Measurements from ENCODE around the gene TCERG1L.
"Not testable (repeated sequence)": the region's sequence is repeated elsewhere in the genome, so short reads cannot be mapped to it uniquely, and the experiment has no call there.

The TCERG1L gene

DNA sequence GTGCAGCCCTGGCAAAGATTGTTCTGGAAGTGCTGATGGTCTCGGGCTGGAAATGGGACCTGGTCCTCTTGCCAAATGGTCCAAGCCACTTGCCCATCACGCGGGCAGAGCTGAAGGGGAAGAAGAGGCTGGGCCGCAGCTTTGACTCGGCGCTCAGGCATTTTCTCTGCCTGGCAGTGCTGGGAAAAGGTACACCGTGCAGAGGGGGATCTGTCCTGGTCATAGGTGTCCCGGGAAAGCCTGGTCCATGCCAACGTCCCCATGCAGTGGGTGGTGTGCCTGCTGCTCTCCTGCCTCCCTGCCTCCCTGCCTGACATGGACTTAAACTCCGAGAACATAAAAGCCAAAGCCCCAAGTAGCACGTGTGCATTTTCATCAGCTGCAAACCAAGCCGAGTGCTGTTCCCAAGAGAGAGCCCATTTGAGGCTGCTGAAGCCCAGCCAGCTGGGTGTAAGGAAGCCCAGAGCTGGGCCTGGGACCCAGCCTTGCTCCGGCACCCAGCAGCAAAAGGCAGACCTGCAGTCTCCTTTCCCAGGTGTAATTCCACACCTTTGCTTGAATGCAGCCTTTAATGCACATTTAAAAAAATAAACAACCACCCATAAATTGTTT lies 72.7 kb downstream of the TCERG1L start:
- intact Hi-C loops (cut with DNase I), result no loop called here
- no peak for DNase-seq

DNA sequence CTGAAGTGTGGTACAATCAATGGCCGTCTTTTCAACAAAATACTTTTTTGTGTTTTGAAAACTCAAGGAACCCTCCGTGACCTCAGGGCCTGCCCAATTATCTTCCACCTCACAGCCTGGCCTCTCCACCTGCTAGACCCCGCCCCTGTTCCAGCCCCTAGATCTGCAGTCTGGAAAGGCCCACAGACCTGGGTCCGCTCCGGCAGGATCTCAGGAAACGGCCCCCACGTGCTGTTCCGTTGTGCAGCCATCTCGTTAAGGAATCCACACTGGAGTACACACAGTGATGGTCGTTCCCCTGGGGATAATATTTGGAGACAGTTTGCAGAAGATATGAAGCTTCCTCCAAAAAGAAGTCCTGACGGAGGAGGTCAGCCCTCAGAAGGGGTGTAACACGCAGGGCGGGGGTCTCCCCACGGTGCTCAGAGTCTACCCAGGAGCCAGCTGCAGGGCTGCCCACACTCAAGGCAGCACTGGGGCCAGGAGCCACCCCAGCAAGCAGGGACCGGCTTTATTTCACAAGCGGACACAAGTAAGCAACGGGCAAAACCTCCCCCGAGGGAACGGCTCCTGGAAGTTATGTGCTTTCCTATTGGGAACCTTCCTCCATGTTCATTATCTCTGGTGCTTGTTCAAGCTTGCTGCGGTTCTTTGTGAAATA lies 73.4 kb downstream of the TCERG1L start:
- DNase-seq, result no peak
- intact Hi-C loops (cut with DNase I), result no loop called here

DNA sequence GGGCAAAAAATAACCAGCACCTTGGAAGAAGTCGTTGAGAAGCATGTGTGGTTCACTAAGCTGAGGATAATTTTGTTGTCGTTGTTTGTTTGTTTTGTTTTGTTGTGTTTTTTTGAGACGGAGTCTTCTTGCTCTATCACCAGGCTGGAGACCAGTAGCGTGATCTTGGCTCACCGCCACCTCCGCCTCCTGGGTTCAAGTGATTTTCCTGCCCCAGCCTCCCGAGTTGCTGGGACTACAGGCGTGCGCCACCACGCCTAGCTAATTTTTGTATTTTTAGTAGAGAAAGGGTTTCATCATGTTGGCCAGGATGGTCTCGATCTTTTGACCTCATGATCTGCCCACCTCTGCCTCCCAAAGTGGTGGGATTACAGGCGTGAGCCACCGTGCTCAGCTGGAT lies 76.9 kb downstream of the TCERG1L start:
- DNase-seq; intact Hi-C loops (cut with DNase I): not testable (repeated sequence)

DNA sequence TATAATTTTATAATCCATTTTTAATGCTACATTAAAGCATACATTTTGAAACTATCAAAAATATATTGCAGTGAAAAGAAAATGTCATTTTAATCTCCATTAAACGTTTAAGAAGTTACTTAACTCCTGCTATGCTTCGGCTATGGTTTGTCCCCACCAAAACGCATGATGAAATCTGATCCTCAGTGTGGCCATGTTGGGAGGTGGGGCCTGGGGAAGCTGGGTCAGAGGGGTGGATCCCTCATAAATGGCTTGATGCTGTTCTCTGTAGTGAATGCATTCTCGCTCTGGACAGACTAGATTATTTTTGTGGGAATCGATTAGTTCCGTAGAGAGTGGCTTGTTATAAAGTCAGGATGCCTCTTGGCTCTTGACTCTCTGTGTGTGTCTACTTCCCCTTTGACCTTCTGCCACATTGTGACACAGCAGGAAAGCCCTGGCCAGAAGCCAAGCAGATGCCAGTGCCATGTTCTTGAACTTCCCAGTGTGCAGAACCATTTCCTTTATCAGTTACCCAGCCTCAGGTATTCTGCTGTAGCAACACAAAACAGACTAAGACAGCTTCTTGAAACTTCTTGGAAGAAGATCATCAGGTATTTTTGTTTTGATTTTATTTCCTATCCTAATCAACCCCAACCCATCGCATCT lies 77.8 kb downstream of the TCERG1L start:
- intact Hi-C loops (cut with DNase I), result no loop called here
- no peak for DNase-seq

DNA sequence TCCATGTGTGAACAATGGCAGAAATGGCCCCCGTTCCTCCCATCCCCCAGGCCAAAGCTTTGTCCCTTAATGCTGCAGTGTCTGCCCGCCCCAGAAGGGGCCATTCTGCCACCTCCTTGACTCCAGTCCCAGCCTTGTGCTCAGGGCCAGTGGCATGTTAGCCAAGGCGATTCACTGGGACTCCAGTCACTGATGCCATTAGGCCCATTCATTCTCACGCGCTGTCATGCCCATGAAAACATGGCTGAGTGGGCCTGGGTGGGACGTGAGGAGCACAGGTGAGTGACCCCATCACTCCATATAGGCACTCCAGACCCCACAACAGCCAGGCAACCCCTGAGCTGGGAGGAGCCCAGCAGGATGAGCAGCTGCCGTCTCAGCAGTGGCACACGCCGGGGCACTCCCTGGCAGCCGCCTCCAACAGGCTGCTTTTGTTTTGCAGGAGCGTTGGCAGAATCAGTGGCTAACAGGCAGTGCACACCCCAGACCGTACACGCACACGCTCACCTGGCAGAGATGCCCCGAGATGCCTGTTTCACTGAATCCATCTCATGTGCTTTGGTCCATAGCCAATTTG lies 79.5 kb downstream of the TCERG1L start:
- intact Hi-C loops (cut with DNase I), result no loop called here
- DNase-seq, result no peak

DNA sequence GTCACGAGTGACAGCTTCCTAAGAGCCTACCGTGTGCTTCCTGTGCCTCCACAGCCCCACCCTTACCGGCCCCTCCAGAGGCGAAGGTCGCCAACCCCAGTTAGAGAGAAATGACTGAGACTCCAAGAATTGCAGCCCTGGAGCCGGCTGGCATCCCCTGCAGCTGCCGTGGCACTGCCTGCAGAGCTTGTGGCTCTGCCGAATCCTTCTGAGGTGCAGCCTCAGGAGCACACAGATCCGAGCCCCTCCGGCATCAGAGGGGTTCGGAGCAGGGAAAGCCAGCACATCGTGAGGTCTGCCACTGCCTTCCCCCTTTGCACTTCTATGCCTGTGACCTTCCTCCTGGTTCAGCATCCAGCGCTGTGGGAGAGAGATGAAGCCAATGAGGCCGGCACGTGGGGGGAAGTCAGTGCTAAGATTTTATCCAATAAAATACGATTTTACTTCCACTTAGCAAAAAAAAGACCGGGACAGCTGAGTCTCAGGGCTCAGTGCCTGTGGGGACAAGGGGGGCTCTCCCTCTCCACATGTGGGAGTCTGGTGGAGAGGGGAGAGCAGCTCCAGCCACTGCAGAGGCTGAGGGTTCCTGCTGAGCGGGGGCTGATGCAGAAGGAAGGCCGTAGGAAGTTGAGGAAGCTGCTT lies 80.1 kb downstream of the TCERG1L start:
- no peak for DNase-seq
- intact Hi-C loops (cut with DNase I), result no loop called here

DNA sequence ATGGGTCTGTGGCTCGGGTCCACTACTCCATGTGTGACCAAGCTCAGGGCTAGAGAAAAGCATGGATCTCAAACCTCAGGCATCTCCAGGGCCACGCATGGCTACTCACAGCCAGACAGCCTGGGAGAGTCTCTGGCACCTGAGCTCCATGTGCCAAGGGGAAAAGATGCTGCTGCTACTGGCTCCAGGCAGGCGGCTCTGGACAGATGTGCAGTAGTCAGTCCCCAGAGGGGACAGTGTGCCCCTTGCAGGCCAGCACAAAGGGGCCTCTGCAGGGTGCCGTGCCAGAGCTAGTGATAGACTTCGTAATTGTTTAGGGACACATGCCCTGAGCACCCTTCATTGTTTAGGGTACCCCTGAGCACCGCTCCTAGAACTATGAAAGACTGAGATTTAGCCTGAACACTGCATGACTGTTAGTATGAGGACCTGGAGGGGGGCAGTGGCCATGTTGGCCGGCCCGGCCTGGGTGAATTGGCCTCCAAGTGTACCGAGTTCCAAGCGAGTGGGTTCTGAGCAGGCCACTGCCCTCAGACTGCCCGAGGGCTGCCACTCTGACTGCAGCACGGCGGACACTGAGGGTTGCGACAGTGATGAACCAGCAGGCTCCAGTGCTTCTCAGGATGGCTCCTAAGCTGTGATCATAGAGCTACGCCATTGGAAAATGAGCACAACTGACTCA lies 80.7 kb downstream of the TCERG1L start:
- intact Hi-C loops (cut with DNase I), result no loop called here

DNA sequence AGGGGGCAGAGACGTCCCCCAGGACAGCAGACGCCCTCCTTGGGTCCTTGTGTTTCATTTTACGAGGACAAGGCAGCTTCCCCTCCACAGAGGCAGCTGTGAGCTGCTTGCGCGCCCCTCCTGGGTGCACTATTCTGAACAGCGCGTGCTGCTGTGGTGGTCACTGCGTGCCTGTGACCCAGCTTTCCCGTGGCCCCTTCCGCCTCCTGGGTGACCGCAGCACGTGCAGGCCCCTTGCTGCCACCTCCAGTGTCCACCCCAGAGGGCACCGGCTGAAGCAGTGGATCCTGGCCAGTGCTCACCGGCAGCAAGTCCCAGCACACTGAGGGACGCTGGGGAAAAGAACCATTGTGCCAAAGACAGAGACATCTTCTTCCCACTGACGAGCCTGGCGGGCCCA lies 81.4 kb downstream of the TCERG1L start:
- intact Hi-C loops (cut with DNase I), result no loop called here
- DNase-seq, result no peak

More for the DNA sequence above, 80.7 kb downstream of the TCERG1L start:
- no peak for DNase-seq

DNA sequence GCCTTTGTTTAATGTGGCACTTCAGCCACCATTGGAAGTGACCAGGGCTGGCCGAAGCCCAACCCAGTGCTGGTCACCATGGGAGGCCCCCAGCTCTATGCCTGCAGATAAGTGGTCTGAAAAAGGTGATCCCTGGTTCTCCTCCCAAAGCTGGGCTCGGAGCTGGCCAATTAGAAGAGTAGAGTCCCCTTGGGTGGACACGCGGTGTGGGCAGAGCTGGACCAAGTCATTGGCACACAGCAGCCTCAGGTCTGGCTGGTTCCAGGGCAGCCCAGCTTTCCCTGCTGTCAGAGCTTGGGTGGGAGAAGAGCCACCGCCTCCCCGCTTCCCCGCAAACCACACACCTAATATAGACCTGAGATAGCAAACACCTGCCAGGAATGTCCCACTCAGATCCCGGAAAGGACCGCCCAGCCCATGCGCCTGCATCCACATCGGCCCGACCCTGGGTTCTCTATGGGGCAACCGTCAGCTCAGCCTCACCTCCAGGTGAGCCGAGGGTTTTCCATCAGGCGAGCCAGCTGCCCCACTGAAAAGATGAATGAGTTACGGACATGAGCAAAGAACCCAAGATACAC lies 84.3 kb downstream of the TCERG1L start:
- intact Hi-C loops (cut with DNase I), result no loop called here

DNA sequence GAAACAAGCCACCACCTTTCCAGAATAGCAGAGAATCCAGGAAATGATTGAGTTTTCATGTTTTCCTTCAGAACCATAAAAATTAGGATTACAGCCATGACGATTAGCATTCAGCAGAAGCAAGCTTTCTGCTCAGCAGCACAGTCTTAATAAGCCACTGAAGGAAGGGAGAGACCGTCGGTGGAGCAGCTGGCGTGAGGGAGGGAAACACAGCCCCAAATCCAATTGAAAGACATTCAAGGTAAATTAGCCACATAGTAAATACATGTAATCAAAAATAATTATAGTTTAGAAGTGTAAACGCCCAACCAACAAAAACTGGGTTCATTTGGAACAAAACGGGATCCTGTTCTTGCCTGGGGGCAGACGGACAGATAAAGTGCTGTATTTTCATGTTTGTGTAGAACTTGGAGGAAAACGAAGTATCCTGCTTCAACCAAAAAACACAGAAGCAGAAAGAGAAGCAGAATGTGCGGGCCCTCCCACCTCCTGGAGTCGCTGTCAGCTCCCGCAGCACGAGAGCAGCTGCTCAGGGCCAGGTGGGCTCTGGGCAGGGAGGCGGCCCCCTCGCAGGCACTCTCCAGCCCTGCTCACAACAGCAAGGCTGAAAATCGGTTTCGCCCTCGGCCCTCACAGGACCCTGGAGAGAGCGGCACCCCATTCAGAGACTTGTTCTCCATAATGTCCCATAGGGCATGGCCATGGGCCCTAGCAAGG lies 84.9 kb downstream of the TCERG1L start:
- DNase-seq, result no peak
- intact Hi-C loops (cut with DNase I), result no loop called here

More for the DNA sequence above, 84.3 kb downstream of the TCERG1L start:
- DNase-seq, result no peak

DNA sequence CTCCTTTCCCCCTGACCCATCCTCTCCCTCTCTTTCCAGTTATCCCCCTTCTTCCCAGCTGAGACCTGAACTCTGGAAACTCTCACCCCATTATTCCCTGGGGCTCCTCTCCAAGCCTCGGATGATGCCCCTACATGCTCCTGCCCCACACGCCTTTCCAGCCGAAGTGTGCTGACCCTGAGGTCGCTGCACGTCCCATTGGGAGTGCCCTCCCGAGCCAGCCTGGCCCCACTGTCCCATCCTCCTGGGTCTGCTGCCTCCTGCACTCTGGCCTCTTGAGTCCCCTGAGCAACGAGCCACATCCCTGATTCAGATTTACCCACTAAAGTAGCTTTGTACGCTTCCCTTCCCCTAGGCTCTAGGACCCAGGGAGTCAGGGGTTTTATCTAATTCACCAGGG lies 87.4 kb downstream of the TCERG1L start:
- no peak for DNase-seq
- intact Hi-C loops (cut with DNase I), result no loop called here

DNA sequence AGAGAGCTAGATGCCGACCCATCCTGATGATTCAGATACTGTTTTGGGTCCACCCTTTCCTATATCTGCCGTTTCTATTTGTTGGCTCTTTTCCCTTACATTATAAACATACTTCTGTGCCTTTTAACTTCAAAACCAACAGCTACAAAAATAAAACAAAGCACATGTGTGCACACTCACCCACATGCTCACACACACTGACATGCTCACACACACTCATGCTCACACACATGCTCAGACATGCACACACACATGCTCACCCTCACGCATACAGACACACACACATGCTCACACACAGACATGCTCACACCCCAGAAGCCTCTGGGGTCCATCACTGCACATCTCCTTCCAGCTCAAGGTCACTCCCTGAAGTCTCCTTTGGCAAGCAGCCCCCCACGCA lies 88.1 kb downstream of the TCERG1L start:
- intact Hi-C loops (cut with DNase I), result no loop called here

DNA sequence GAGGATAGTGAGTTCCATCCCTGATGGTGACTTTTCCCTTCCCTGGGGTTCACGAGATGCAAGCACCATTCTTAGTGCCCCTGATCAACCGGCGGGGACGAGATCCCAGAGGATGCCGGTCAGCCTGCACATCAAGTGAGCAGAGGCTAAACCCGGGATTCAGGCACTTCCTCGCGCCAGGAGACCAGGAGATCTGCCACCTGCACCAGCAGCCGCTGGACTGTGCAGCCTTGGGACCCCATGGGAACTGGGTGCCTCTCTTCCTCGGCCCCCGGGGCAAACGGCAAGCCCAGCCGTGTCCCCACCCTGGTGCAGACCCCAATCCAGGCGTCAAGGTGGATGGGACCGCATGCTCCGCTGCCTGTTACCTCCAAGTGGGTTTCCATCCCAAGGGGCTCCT lies 88.5 kb downstream of the TCERG1L start:
- no peak for DNase-seq

More for the DNA sequence above, 88.1 kb downstream of the TCERG1L start:
- DNase-seq, result no peak

DNA sequence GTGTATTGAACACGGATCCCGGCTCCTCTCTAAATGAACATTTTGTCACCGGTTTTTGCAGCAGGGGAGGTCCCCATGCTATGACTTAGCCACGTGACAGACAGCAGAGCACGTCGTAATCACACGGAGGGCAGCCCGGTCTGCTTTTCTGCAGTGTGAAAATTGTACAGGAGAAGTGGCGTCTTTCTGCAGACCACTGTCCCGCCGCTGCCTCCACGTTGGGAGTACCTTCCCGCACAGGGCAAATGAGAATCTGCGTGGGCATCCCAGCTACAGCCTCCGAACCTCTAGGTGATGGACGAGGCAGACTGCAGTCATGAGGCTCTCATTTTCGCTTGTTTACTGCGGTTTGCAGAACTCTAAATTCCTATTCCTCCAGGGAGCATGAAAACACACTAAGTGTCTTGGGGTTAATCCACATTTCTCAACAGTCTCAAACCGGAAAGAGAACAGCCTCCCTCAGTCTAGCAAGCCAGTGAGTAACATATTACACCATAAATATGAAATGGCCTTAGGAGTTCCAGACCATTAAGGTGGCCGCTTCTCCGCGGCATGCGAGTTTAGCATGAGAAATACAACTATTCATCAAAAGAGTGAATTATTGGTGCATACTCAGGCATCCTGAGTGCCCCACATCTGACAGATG lies 89.8 kb downstream of the TCERG1L start:
- intact Hi-C loops (cut with DNase I), result no loop called here
- no peak for DNase-seq

More for the DNA sequence above, 88.5 kb downstream of the TCERG1L start:
- intact Hi-C loops (cut with DNase I), result no loop called here

DNA sequence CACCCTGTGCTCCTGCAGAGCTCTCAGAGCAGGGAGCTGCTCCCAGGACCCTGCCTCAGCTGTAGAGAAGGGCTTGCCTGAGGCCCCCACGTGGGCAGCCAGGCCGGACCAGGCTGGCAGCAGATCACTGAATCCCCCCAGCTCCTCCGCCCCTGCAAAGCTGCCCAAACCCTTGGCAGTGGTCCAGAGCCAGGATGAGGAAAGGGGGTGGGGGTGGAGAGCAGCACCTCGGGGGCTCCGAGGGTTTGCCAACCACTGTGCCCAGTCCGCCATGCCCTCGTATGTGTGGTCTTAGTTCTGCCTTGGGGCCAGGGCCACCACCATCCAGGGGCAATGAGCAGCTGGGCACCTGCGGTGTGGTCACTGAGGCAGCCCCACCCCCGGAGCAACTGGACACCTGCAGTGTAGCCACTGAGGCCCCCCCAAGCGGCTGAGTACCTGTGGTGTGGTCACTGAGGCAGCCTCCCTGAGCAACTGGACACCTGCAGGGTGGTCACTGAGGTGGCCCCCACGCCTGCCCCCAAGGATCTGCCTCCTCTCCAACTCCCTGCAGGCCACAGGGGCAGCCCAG lies 90.8 kb downstream of the TCERG1L start:
- no peak for DNase-seq
- intact Hi-C loops (cut with DNase I), result no loop called here

DNA sequence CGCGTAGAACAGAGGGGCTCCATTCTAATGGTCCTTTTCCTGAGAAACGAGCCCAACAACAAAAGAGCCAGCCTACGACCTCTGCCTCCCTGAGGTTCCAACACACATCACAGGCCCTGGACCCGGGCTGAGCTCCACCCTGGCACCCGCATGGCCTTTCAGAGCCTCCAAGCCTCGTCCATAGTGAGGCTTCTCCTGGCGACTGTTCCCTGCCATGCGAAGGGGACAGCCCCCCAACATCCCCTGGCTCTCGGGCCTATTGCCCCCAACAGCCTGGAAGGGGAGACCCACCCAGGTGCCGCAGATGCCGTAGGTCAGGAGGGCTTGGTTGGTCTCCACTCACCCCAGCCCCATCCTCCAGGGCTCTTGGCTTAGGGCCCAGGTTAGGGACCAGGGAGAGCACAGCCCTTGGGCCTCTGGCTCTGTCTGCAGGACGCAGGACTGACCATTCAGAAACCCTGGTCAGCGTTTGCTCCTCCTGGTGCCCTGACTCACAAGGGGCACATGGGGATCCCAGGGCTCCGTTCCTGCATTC lies 91.5 kb downstream of the TCERG1L start:
- DNase-seq, result no peak
- intact Hi-C loops (cut with DNase I), result no loop called here

DNA sequence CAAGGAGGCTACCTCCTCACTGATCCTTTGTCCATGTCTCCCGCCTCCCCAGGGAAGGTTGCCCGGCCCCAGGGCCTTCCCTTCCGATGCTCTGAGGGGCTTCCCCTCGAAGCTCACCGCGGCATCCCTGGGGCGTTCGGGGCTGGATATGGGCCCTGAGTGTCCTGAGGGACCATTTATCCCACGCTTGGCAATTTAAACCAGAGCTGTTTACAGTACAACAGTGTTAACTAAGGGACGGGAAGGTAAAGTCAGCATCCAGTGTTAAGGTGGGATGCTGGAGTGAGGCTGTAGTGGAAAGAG lies 92.0 kb downstream of the TCERG1L start:
- DNase-seq, result no peak
- intact Hi-C loops (cut with DNase I), result no loop called here
